Measurements from ENCODE around the gene VSTM2B.

Gene VSTM2B

GRCh38 chr19:29512748-29513147, 13.0 kb upstream of the VSTM2B start:
- Histone ChIP-seq H4K20me1 (ENCODE audit: insufficient read depth, low read length) (no peaks in the 10 kb centered on the region), H3K9me3 (ENCODE audit: insufficient read depth, low read length) (no peaks in the 10 kb centered on the region), H3K79me2 (ENCODE audit: low read length) (no peaks in the 10 kb centered on the region), H2AFZ (ENCODE audit: low read depth, low read length) (no peak overlapping the region), H3K4me1 (ENCODE audit: low read length) (no peaks in the 10 kb centered on the region), H3K4me3 (ENCODE audit: low read length) (no peak overlapping the region), H3K9ac (ENCODE audit: low read length) (no peak overlapping the region), H3K36me3 (replicated peaks; ENCODE audit: low read depth, low read length) (no peaks in the 10 kb centered on the region), H3K27me3 (ENCODE audit: low read depth, low read length) (no peaks in the 10 kb centered on the region), H3K27ac (ENCODE audit: low read length) (no peak overlapping the region), H3K4me2 (ENCODE audit: low read length) (no peak overlapping the region)
- TF ChIP-seq CTCF (IDR thresholded peaks at IDR 0.05; ENCODE audit: low read depth, low read length), result no peak
- no peak for TF ChIP-seq EZH2phosphoT487 (IDR thresholded peaks at IDR 0.05; ENCODE audit: low read depth)

GRCh38 chr19:29514525-29515232, 11.1 kb upstream of the VSTM2B start:
- H3K4me2 ChIP-seq (ENCODE audit: low read length), result no peak overlapping the region
- no peaks in the 10 kb centered on the region for H3K79me2 ChIP-seq (ENCODE audit: low read length)
- TF ChIP-seq CTCF (IDR thresholded peaks at IDR 0.05; ENCODE audit: low read depth, low read length) (no peak), EZH2phosphoT487 (IDR thresholded peaks at IDR 0.05; ENCODE audit: low read depth) (no peak)
- no peaks in the 10 kb centered on the region for H3K36me3 ChIP-seq (replicated peaks; ENCODE audit: low read depth, low read length)
- no peak overlapping the region for H3K27ac ChIP-seq (ENCODE audit: low read length)
- H3K4me1 ChIP-seq (ENCODE audit: low read length), result no peaks in the 10 kb centered on the region
- no peak overlapping the region for H3K4me3 ChIP-seq (ENCODE audit: low read length)
- H3K27me3 ChIP-seq (ENCODE audit: low read depth, low read length), result no peaks in the 10 kb centered on the region
- H3K9me3 ChIP-seq (ENCODE audit: insufficient read depth, low read length), result no peaks in the 10 kb centered on the region
- H2AFZ ChIP-seq (ENCODE audit: low read depth, low read length), result no peak overlapping the region
- no peak overlapping the region for H3K9ac ChIP-seq (ENCODE audit: low read length)
- no peaks in the 10 kb centered on the region for H4K20me1 ChIP-seq (ENCODE audit: insufficient read depth, low read length)

- H3K4me2 ChIP-seq (ENCODE audit: low read length), result no peak overlapping the region
- no peaks in the 10 kb centered on the region for H4K20me1 ChIP-seq (ENCODE audit: insufficient read depth, low read length)
- H3K27ac ChIP-seq (ENCODE audit: low read length), result no peak overlapping the region
- H3K36me3 ChIP-seq (replicated peaks; ENCODE audit: low read depth, low read length), result no peaks in the 10 kb centered on the region
- no peak overlapping the region for H3K4me3 ChIP-seq (ENCODE audit: low read length)
- H3K4me1 ChIP-seq (ENCODE audit: low read length), result no peaks in the 10 kb centered on the region
- TF ChIP-seq EZH2phosphoT487 (IDR thresholded peaks at IDR 0.05; ENCODE audit: low read depth) (no peak), CTCF (IDR thresholded peaks at IDR 0.05; ENCODE audit: low read depth, low read length) (no peak)
- H3K9me3 ChIP-seq (ENCODE audit: insufficient read depth, low read length), result no peaks in the 10 kb centered on the region
- H3K79me2 ChIP-seq (ENCODE audit: low read length), result no peaks in the 10 kb centered on the region
- H3K27me3 ChIP-seq (ENCODE audit: low read depth, low read length), result no peaks in the 10 kb centered on the region
- H3K9ac ChIP-seq (ENCODE audit: low read length), result no peak overlapping the region
- no peak overlapping the region for H2AFZ ChIP-seq (ENCODE audit: low read depth, low read length)
These were observed 10.6 kb upstream of the VSTM2B start for GRCh38 chr19:29515233-29515619.

- Histone ChIP-seq H3K4me2 (ENCODE audit: low read length) (no peak overlapping the region), H3K79me2 (ENCODE audit: low read length) (no peaks in the 10 kb centered on the region), H2AFZ (ENCODE audit: low read depth, low read length) (no peak overlapping the region), H3K9ac (ENCODE audit: low read length) (no peak overlapping the region), H3K27me3 (ENCODE audit: low read depth, low read length) (no peaks in the 10 kb centered on the region), H3K27ac (ENCODE audit: low read length) (no peak overlapping the region), H3K4me3 (ENCODE audit: low read length) (no peak overlapping the region), H3K9me3 (ENCODE audit: insufficient read depth, low read length) (no peaks in the 10 kb centered on the region), H3K36me3 (replicated peaks; ENCODE audit: low read depth, low read length) (no peaks in the 10 kb centered on the region), H3K4me1 (ENCODE audit: low read length) (no peaks in the 10 kb centered on the region), H4K20me1 (ENCODE audit: insufficient read depth, low read length) (no peaks in the 10 kb centered on the region)
- TF ChIP-seq CTCF (IDR thresholded peaks at IDR 0.05; ENCODE audit: low read depth, low read length), result no peak
- no peak for TF ChIP-seq EZH2phosphoT487 (IDR thresholded peaks at IDR 0.05; ENCODE audit: low read depth)
These were observed 10.0 kb upstream of the VSTM2B start for GRCh38 chr19:29515706-29516357.
